ENCODE data around the gene ENPEP.
"Not testable (repeated sequence)": the region's sequence is repeated elsewhere in the genome, so short reads cannot be mapped to it uniquely, and the experiment has no call there.

Gene ENPEP

DNA sequence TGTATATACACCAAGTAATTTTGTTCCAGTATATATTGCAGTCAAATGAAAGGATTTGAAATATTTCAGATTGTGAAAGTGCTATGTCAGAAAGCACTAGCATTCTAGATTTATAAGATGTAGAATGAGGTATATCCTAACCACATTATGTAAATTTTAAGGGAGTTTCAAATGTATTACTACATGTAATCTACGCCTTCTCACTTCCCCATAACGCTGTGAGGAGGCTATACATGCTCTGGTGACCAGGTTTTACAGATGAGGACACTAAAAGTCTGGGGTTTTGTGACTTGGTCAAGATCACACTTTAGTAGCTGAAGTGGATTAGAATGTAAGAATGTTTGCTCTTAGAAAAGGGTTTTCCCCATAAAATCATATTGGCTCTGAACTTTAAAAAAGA is 8.1 kb downstream of the ENPEP start:
- no peak for DNase-seq

DNA sequence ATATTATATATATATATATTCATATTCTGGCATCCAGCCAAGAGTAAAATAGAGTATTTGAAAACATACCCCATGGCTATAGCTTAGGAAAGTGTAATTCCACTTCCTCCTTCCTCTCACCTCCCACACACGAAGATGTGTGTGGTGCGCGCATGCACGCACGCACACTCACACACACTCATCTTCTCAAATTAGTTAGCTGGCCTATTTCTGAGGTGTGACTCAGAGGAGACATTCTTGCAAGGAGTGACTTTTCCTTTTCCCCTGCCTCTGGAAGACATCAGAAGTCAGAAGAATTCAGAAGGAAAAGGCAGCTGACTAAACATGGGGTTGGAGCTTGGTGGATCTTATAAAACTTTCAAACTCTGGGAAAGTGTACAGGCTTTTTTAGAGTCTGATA is 8.8 kb downstream of the ENPEP start:
- no peak for DNase-seq

DNA sequence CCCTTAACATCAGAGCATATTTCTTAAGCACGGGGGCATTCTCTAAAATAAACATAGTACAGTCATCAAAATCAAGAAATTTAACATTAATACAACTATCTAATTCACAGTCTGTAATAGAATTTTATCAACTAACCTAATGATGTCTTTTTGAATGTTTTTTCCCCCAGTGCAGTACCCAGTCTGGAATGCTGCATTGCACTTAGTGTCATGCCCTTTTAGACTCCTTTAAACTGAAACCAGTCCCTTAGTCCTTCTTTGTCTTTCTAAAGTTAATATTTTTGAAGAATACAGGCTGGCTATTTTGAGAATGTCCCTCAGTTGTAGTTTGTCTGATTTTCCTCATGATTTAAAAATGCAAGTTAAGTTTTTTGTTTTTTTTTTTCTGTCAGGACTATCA is 9.5 kb downstream of the ENPEP start:
- no peak for DNase-seq

DNA sequence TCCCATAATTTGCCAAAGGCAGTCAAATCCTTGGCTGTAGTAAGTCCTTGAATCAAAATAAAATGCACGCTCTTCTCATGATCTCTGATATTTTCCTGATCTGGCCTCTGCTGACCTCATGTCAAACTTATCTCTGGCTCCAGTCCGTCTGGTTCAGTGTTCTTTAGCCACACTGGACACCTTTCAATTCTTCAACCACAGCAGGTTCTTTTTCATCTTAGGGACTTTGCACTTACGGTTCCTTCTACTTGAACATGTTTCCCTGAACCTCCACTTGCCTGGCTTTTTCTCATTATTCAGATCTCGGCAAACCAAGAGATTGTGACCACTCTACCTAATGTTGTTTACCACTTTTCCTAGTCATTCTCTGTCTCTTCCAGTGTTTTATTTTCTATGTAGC is 10.3 kb downstream of the ENPEP start:
- DNase-seq: no peak

DNA sequence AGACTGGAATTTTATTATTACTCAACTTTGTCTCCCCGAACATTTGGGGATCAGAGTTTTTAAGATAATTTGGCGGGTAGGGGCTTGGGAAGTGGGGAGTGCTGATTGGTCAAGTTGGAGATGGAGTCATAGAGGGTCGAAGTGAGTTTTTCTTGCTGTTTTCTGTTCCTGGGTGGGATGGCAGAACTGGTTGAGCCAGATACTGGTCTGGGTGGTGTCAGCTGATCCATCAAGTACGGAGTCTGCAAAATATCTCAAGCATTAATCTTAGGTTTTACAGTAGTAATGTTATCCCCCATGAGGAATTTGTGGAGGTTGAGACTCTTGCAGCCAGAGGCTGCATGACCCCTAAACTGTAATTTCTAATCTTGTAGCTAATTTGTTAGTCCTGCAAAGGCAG is 10.9 kb downstream of the ENPEP start:
- not testable (repeated sequence) for DNase-seq

DNA sequence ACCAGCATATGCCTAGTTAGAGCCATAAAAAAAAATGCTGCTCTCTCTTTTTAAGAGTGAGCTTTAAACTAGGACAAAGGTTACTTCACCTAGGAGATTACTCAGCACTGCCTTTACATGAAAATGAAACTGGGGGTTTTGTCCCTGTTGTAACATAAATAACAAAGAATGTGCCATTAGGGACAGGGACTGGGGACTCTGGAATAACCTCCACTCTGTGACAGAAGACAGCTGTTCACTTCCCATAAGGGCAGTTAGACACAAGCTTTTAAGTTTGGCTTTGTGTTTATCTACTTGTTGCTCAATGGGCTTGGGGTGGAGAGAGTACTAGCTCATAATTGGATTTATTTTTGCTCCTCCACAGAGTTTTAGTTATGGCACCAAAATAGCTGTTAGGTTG is 11.9 kb downstream of the ENPEP start:
- no peak for DNase-seq

DNA sequence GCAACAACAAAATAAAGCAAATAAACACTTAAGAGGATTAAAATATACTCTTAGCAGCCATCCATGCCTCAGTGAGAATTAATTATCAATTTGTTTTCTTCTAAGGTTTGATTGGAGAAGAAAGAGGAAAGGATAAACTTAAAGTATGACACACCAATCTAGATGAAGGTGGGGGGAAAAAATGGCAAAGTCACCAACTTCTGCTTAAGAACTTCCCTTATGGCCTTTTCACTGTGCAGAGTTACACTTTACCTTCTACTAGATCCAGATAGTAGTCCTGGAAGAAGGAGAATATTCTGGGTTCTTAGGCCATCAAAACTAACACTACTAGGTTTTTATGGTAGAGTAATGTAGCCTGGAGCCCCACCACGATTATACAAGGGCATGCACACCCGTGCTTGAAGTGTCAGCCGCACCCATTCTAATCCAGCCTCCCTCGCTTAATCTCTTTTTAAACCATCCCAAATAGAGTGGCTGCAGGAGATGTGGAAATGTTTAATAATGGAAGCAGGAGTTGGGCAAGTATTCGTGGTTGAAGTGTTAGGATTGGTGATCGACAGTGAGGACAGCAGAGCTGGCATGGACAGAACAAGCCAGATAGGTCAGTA is 14.1 kb downstream of the ENPEP start:
- DNase-seq: no peak

DNA sequence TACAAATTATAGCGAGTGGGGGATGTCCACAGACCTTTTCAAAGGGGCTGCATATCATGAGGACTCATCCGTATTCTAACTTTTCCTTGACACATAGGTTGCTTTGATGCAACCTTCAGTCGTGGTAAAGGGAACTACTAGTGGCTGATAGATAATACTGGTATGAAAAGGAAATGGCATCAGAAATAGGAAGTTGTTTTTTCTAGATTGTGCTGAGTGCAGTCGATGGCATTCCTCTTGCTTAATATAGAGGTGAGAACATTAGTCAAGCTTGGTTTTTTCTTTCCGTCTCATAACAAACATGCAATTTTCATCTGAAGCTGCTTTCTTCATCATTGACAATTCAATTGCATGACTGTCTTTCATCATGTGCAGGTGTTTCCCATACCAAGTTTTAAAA is 16.6 kb downstream of the ENPEP start:
- no peak for DNase-seq

DNA sequence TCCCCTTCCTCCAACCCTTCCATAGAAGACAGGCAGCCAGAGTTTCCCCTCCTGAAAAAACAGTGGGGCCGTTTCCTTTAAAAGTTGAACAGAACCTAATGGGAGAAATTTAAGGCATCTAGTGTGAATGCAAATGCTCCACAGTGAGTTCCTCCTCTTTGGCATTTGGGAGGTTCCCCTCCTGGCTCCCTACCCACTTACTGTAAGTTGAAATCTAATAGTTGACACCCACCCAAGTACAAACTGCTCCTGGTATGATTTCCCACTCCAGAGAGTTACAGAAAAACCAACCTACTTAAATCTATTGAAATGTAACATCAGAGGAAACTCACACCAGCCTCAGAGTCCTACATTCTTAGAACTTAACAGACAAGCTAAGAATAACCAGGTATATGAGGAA is 17.6 kb downstream of the ENPEP start:
- DNase-seq: no peak

DNA sequence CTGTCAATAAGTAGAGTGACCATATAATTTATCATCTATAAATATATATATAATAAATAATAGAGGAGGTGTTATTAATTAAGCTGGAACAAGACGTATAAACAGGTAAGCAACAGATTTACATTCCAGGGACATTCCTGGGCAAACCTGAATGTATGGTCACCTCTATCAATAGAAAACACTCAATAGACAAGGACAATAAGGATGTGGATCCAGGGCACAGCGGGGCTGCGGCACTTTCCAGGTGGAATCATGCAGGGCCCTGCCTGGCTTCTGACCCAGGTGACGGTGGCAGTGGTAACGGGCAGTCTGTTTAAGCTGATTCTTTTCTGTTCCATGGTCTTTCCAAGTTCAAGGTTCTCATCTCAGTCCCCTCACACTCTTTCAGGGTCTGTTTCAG is 22.5 kb downstream of the ENPEP start:
- no peak for DNase-seq

DNA sequence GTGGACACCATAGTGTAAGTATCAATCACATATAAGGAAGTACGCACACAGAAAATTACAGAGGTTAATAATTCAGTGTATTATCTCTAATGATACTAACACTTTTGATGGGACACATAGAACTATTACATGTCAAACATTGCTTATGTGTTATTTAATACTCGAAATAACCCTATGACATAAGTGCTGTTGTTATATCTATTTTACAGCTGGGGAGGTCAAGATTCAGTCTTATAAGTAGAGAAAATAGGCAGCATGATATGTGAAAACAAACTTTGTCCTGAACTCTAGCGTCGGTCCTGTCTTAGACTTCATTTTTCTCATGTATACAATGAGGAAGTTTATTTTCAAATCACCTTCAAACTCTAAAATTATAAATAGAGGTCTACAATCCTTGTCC is 23.2 kb downstream of the ENPEP start:
- no peak for DNase-seq

DNA sequence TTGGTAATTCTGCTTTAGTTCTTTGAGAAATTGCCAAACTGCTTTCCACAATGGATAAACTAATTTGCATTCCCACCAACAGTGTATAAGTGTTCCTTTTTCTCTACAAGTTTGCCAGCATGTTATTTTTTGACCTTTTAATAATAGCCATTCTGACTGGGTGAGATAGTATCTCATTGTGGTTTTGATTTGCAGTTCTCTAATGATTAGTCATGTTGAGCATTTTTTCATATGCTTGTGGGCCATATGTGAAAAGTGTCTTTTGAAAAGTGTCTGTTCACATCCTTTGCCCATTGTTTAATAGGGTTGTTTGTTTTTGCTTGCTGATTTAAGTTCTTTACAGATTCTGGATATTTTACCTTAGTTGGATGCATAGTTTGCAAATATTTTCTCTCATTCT is 25.9 kb downstream of the ENPEP start:
- DNase-seq: no peak

DNA sequence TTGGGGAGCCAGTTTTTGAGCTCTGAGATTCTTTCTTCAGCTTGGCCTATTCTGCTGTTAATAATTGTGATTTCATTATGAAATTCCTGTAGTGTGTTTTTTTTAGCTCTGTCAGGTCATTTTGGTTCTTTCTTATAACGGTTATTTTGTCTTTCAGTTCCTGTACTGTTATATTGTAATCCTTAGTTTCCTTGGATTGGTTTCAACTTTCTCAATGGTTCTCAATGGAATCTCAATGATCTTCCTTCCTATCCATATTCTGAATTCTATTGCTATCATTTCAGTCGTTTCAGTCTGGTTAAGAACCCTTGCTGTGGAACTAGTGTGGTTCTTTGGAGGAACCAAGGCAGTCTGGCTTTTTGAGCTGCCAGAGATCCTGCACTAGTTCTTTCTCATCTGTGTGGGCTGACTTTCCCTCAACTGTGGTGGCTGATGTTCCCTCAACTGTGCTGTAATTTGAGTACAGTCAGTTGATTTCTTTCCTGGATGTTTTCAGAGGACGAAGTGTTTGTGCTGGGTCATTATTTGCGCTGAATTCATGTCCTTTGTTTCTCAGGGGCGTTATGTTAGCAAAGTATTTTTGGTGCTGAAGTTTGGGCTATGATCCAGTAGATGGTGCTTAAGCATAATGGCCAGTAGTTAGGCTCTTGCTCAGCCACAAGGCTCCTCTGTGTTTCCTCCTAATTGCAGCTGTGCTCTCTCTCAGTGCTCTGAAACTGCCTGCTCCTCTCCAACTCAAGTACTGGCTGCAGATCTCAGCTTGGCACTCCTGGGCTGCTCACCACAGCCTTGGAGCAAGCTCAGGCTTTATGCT is 27.5 kb downstream of the ENPEP start:
- no peak for DNase-seq

DNA sequence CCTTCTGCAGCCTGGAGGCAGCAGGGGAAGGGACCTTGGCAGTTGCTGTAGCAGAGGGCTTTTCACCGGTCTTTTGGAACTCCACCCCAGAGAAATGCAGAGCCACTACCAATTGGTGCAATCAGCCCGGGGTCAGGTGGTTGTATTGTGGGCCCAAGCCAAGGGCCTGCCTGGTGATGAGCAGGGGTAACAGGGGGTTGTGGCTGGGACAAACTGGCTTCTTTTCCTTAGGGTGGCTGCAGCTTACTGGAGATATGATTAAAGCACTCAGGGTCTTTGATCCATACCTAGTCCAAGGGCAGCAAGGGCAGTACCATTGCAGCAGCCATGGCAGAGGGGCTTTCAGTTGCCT is 28.1 kb downstream of the ENPEP start:
- DNase-seq: no peak

DNA sequence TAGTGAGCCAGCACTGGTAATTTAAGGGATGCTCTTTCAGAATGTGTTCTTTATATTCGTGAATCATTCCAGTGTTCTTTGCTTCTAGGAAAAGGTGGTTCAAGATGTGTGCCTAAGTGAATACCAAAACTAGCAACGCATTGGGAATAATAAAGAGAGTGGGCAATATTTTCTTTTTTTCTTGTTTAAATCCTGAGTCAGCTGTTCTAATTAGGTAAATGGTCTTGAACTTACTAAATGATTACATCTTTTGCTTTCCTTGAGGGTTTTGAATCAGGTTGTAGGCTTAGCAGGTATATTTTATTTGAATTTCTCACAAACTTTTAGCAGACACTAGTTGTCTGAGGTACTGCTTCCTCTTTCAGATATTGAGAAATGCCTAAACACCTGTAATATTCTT is 29.5 kb downstream of the ENPEP start:
- no peak for DNase-seq

DNA sequence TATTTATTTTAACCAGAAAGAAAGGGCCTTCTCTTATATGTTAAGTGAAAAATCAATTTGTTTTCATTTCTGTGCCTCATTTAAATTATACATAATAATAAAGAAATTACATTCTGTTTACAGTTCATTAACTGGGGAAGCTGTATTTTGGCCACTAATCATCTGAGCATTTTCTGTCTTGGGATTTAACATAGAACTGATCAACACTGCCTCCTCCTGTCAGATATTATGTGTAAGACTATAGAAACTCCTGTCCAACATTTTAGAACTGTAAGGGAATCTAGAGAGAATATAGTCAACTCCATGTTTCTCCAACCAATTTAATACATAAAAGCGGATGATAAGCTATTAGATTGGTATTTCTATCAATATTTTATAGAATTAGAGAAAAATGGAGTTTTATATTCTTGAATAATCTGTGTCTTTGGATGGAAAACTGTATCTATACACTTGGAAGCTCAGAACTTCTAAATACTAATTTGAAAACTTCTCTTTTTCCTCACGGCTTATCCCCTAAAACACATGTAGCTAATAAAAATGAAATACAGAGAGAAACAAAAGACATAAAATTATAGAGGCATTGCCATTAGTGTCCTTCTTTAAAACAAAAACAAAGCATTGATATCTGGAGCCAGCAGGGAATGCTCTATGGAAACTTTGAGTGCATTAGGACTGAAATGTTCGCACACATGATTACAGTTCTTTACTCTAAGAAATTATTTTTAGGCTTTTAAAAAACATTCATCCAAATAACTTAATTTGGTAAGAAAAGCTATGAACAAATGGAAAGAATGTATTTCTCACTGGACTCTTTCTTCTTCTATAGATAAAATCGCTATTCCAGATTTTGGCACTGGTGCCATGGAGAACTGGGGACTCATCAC is 33.1 kb downstream of the ENPEP start:
- DNase-seq: no peak

DNA sequence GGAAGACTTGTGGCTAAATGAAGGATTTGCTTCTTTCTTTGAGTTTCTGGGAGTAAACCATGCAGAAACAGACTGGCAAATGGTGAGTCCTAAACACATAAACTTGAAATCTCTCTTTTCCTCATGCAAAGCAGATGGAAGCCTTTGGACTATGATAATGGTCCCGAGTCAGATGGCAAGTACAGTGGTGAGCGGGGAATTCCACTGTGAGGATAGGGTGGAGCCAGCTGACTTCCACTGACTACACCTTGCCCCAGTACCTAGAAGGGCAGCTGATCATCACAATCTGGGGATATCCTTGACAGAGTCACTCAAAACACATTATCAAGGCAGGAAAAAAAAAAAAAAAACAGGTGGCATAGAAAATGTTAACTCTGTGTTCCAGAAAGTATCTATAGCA is 34.3 kb downstream of the ENPEP start:
- DNase-seq: no peak

DNA sequence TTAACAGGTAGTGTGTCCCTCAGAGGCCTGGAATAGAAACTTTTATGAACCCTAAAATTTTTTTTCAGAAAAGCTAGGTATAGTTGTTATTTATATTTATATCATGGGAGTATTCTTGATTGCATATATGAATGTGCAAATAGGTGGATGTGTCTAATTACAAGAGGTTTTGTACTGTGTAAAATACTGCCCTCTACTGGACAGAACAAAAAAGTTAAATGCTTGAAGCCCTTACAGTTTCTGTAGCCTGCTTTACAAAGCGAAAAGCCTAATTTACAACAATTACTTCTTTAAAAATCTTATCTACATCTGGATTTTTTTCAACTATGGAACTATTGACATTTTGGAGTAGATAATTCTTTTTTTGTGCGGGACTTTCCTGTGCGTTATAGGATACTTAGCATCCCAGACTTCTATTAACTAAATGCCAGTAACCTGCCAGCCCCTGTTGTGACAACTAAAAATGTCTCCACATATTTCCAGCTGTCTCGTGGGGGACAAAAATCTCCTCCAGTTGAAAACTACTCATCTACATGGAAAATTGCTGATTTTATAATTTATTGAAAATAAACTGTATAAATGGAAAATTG is 35.1 kb downstream of the ENPEP start:
- no peak for DNase-seq

DNA sequence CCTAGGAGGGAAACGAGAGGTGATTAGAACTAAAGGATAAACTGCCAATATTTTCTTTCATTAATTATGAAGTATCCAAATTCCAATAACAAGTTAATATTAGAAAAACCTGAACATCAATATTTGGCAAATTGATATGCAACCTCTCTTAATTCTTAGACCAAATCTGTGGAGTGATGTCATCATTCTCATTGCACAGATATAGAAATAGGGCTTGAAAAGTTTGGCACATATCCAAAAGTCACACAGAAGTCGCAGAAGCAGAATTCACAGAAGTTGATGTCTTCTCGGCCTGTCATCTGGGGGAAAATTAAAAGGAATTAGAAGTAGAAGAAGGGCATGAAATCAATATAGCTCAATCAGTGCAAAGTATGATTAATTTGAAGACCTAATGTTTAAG is 36.9 kb downstream of the ENPEP start:
- DNase-seq: no peak

DNA sequence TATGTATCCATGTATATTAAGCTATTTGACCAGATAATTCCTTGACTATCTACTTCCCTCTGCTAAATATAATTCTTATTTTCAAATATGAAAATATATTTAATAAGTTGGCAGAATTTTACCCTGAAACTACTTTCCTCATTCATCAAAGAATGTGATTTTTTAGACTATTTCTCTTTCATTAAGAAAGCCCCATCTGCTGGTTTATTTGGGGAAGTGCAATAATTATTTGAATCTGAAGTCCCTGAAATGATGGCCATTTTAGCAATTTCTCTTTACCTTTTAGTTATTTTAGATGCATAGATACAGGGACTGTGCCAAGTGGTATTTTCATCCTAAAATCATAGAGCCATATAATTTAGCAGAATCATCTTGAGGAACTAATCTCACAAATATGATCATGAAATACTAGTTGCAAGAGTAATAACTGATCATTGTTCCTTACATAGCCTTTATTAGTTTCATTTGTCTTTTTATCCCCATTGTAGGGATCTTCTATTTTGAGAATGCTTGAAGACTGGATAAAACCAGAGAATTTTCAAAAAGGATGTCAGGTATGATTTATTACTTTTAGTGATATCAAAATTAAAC is 39.0 kb downstream of the ENPEP start:
- DNase-seq: no peak

DNA sequence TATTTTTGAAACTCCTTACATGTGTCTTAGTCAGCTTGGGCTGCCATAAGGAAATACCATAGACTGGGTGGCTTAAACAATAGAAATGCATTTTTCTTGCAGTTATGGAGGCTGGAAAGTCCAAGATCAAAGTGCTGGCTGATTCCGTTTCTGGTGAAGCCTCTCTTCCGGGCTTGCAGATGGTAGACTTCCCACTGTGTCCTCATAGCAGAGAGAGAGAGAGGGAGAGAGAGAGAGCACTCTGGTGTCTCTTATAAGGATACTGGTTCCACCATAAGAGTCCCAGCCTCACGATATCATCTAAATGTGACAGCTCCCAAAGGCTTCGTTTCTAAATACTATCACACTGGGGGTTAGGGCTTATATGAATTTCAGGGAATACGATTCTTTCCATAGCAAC is 39.7 kb downstream of the ENPEP start:
- DNase-seq: no peak

DNA sequence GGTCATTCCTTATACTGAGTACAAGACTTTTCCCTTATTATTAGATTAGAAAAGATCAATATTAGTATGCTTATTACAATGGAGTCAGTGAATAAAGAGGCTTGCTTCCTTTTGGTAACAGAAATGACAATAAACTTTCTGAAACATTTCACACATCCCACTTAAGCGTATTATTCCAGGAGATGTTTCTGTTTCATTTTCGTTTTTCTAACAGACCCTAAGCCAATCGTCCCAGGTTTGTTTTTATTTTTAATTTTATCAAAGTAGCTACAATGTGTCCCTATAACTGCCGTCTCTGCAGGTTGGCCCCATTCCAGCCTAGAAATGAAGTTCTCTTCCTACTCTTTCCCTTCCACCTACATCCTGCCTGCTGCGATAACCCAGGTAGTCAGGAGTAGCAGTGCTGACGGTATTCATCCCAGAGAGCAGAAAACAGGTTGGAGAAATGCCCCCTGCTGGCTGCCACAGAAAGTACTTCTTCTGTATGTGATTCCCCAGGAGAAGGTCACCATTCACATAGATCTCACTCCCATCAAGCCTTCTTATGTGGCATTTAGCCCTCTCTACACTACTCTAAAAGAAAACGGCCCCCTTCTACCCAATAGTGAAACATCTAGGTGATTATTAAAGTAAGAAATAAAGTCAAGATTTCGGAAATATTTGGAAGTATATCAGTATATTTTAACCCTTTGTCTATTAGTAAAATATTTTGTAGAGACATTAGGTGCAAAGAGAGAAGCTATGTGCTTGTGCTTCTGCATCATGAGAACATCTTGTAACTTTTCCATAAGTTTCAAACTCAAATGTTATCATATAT is 40.4 kb downstream of the ENPEP start:
- DNase-seq: peak; percentile 20

Data from right kidney (tissue), 1 donor.